ENCODE results near the gene ADIG.

- TF ChIP-seq CTCF (IDR thresholded peaks at IDR 0.05 in 8 of 11, conservative IDR thresholded peaks at IDR 0.05 in 3 of 11) (no peak), POLR2A (IDR thresholded peaks at IDR 0.05) (no peak)
Observed at GRCh38 chr20:38583306-38583705, 2.3 kb downstream of the ADIG start.

Data from spleen (tissue), 7 donors.